Adrenal gland (tissue), 12 donors: Measurements from ENCODE around the gene HYAL2. TPM values are rescaled to one million over a fixed set of nuclear protein-coding genes. Genes with fewer than 3 reads are reported as not detected.
"Not testable (repeated sequence)": the region's sequence is repeated elsewhere in the genome, so short reads cannot be mapped to it uniquely, and the experiment has no call there.

Experiments
- DNase-seq, 7 donors: peaks; one replicate each; pipeline ENCODE4 v3.0.0-alpha.2; 2019 to 2020
- H3K27ac ChIP-seq, 5 donors: fragments of 200-600 bp; sonication (generic) in 4 of 5; 1 replicate in 3 of 5; 2 replicates in 2 of 5; pipeline versions ENCODE4 v1.5.1 to v1.8.0; 2016 to 2020; ENCODE audit warnings: mild to moderate bottlenecking in 1 of 5
- H3K27me3 ChIP-seq: fragments of 200-600 bp; 2 replicates; pipeline ENCODE4 v1.8.0; 2021
- H3K36me3 ChIP-seq, 2 donors: fragments of 200-600 bp; replicated peaks in 1 of 2; 1 replicate in 1 of 2; 2 replicates in 1 of 2; pipeline versions ENCODE4 v1.5.1 to v1.8.0; 2018 to 2022
- H3K4me1 ChIP-seq, 2 donors: fragments of 200-600 bp; replicated peaks in 1 of 2; 1 replicate in 1 of 2; 2 replicates in 1 of 2; pipeline versions ENCODE4 v1.5.1 to v1.8.0; 2018 to 2021
- H3K4me3 ChIP-seq, 4 donors: fragments of 200-600 bp; sonication (generic) in 3 of 4; one replicate each; pipeline ENCODE4 v1.5.1; 2016 to 2018
- H3K9me3 ChIP-seq, 3 donors: fragments of 200-600 bp; sonication (generic) in 1 of 3; replicated peaks in 1 of 3; 1 replicate in 2 of 3; 2 replicates in 1 of 3; pipeline versions ENCODE4 v1.5.1 to v1.8.0; 2016 to 2021
- CTCF ChIP-seq, 6 experiments: fragments of 450-650 bp in 4 of 6; fragments of 200-600 bp in 2 of 6; sonication (generic) in 1 of 6; IDR thresholded peaks; 1 replicate in 5 of 6; 2 replicates in 1 of 6; pipeline versions ENCODE4 v1.5.1 to v1.8.0; 2016 to 2021; ENCODE audit warnings: antibody characterized with exemption in 6 of 6, mild to moderate bottlenecking in 2 of 6, moderate library complexity in 1 of 6
- POLR2A ChIP-seq, 2 donors: fragments of 450-650 bp; IDR thresholded peaks; one replicate each; pipeline ENCODE4 v1.6.1; 2017; ENCODE audit warnings: antibody characterized with exemption in 2 of 2, mild to moderate bottlenecking in 2 of 2, moderate library complexity in 1 of 2
- WGBS, 4 donors: extraction: QIAGEN DNeasy Blood & Tissue Kit in 2 of 4; methylation state at CpG; one replicate each; pipeline versions ENCODE4 v1.1.5 to v1.1.7; 2013 to 2017; 5-methylcytosine and 5-hydroxymethylcytosine counted together
- intact Hi-C, 2 donors: fragments of 100-400 bp; cut with DNase I; formaldehyde crosslinking; loops; one replicate each; pipeline versions ENCODE4 v1.14.1 to v1.15.0; 2022 to 2023
- polyA plus RNA-seq, 3 donors: library from polyadenylated mRNA; stranded (reverse); fragments of 200-250 nt in 2 of 3; fragments of 350-450 nt in 1 of 3; fragmentation: Illumina TruSeq in 1 of 3; extraction: RNeasy Lipid Tissue Mini Kit (QIAGEN cat#74804) in 1 of 3; gene quantifications; one replicate each; pipeline ENCODE4 v1.2.3, GENCODE V29; 2013 to 2014
- total RNA-seq, 9 donors: library from RNA; depleted of rRNA in 4 of 9; stranded (reverse); fragments of >200 nt in 4 of 9; fragments of 120-200 nt in 1 of 9; fragmentation: NEBNext Ultra II Directional in 1 of 9; extraction: Animal tissue kit (Norgen Biotek cat#: 25700) in 1 of 9; gene quantifications; one replicate each; pipeline versions ENCODE4 v1.1.0 to v1.2.4, GENCODE V29; 2013 to 2023
- donor health status: healthy with polysubstance abuse.
- donor health status: Bipolar disorder and iron deficiency.
- donor health status: DM: yes; HTN: yes; CAD: no.
- donor health status: DM: no; HTN: no; CAD: no.
- donor health status: DM: no; HTN: no; CAD: no.
- donor health status: DM: yes; HTN: yes; CAD: no.

HYAL2 gene
- total and polyA plus RNA-seq, 12 donors: 28.0 to 186 (median 99.8) TPM

GRCh38 chr3:50273689-50274065 is 48.9 kb downstream of the HYAL2 start:
- Histone ChIP-seq H3K27me3 (peaks cover 4% of the 10 kb centered on the region), H3K4me1 (peaks cover 39 to 43% of the 10 kb centered on the region in 2 donors), H3K4me3 (no peak overlapping the region), H3K9me3 (no peaks in the 10 kb centered on the region), H3K27ac (peak overlapping the region in 2 of 5 donors; percentile 47), H3K36me3 (peaks cover 0 to 33% of the 10 kb centered on the region in 2 donors)
- no peak for DNase-seq
- TF ChIP-seq CTCF (IDR thresholded peaks at IDR 0.05): no peak
- no peak for TF ChIP-seq POLR2A (IDR thresholded peaks at IDR 0.05)
- intact Hi-C loops: loop anchor here (5.0 to 10.0 kb wide), 4 partner anchors 41 to 149 kb away; partner anchors contain the start of gene HYAL2 (in 1 of the 2)
- WGBS, 4 donors: 31 to 77% (median 52%) methylated on average over 5 to 31 of the region's 31 CpGs

- peak in 1 of 2 donors; percentile 9 for TF ChIP-seq POLR2A (IDR thresholded peaks at IDR 0.05)
- peak; percentile 97 to 99 (median 98) for TF ChIP-seq CTCF (IDR thresholded peaks at IDR 0.05)
- 0 to 11% (median 2%) methylated on average over 4 to 61 of the region's 61 CpGs for WGBS, 4 donors
- Histone ChIP-seq H3K36me3 (peaks cover 0 to 33% of the 10 kb centered on the region in 2 donors), H3K27ac (peak overlapping the region in 3 of 5 donors; percentile 19 to 43 (median 39)), H3K9me3 (no peaks in the 10 kb centered on the region), H3K4me1 (peaks cover 45 to 48% of the 10 kb centered on the region in 2 donors), H3K4me3 (peak overlapping the region in 1 of 4 donors; percentile 30), H3K27me3 (peaks cover 4% of the 10 kb centered on the region)
- peak; percentile 70 to 92 (median 87) for DNase-seq
- intact Hi-C loops: loop anchor here (5.0 to 10.0 kb wide), 4 partner anchors 41 to 148 kb away; partner anchors contain the start of gene HYAL2 (in 1 of the 2)
Observed at GRCh38 chr3:50272911-50273688, 49.4 kb downstream of the HYAL2 start.

- H3K36me3 ChIP-seq: peaks cover 0 to 30% of the 10 kb centered on the region in 2 donors
- not testable (repeated sequence) for H3K27me3 ChIP-seq, DNase-seq, H3K4me3 ChIP-seq, H3K9me3 ChIP-seq
- peak overlapping the region in 3 of 5 donors; percentile 19 to 39 (median 32) for H3K27ac ChIP-seq
- WGBS, 4 donors: 61 to 65% (median 63%) methylated on average over 10 of the region's 10 CpGs
- intact Hi-C loops: loop anchor here (5.0 to 10.0 kb wide), 4 partner anchors 40 to 148 kb away; partner anchors contain the start of gene HYAL2 (in 1 of the 2)
- H3K4me1 ChIP-seq: peaks cover 45 to 48% of the 10 kb centered on the region in 2 donors
Observed at GRCh38 chr3:50272538-50272910, 50.0 kb downstream of the HYAL2 start.

GRCh38 chr3:50271314-50271936 is 51.1 kb downstream of the HYAL2 start:
- TF ChIP-seq CTCF (IDR thresholded peaks at IDR 0.05) (no peak), POLR2A (IDR thresholded peaks at IDR 0.05) (peak in 1 of 2 donors; percentile 11)
- intact Hi-C loops: loop anchor here (5.0 to 10.0 kb wide), 4 partner anchors 39 to 147 kb away; partner anchors contain the start of gene HYAL2 (in 1 of the 2)
- peak overlapping the region; percentile 70 to 97 (median 89) for H3K27ac ChIP-seq

More at GRCh38 chr3:50271314-50271936, 51.1 kb downstream of the HYAL2 start:
- WGBS, 4 donors: 36 to 55% (median 47%) methylated on average over 8 to 10 of the region's 10 CpGs
- Histone ChIP-seq H3K27me3 (peaks cover 4% of the 10 kb centered on the region), H3K4me1 (peaks cover 45 to 52% of the 10 kb centered on the region in 2 donors), H3K4me3 (peak overlapping the region in 1 of 4 donors; percentile 37), H3K9me3 (no peaks in the 10 kb centered on the region), H3K36me3 (peaks cover 0 to 25% of the 10 kb centered on the region in 2 donors)
- peak in 6 of 7 donors; percentile 69 to 95 (median 82) for DNase-seq
